ENCODE results near the gene RTTN. TPM values are rescaled to one million over a fixed set of nuclear protein-coding genes. Genes with fewer than 3 reads are reported as not detected.

Gene RTTN
- total and polyA plus RNA-seq, 2 of the 13 experiments (the other 11 are each of a cell fraction or from before 2014, with no cell fraction given) = 5.4 to 18.7 TPM

- Histone ChIP-seq H3K27me3 (ENCODE audit: control insufficient read depth in 1 of 2, insufficient read depth in 2 of 2, low read length in 2 of 2) (no peaks in the 10 kb centered on the region), H3K9me3 (ENCODE audit: low read length) (no peaks in the 10 kb centered on the region), H3K4me2 (ENCODE audit: low read depth, low read length) (no peak overlapping the region), H3K4me1 (ENCODE audit: insufficient read depth, low read length) (peaks cover 15% of the 10 kb centered on the region), H3K79me2 (ENCODE audit: insufficient read depth, low read length) (no peaks in the 10 kb centered on the region), H3K36me3 (replicated peaks in 1 of 2; ENCODE audit: control insufficient read depth in 1 of 2, insufficient read depth in 2 of 2, low read length in 2 of 2) (peaks cover 0 to 3% of the 10 kb centered on the region in 2 experiments; a peak in 1 of 5 replicates), H3K9ac (ENCODE audit: insufficient read depth, low read depth, low read length) (no peak overlapping the region), H3K27ac (ENCODE audit: extremely low read length, insufficient read depth, low read length) (no peak overlapping the region), H4K20me1 (ENCODE audit: insufficient read depth, low read length) (no peaks in the 10 kb centered on the region), H3K4me3 (replicated peaks in 1 of 3; ENCODE audit: insufficient read depth in 1 of 3, low read depth in 2 of 3, low read length in 3 of 3) (no peak overlapping the region), H2AFZ (ENCODE audit: low read length) (no peak overlapping the region)
- no peak for FAIRE-seq
- DNase-seq (ENCODE audit: low spot score) = no peak
- no peak for ATAC-seq
- intact Hi-C loops (cut with micrococcal nuclease; ENCODE audit: unreplicated experiment) = no loop called here
- in situ Hi-C loops (cut with HindIII; ENCODE audit: extremely low pct_ligation_motif_present, low pct_unique_long_range_greater_than_20kb) = no loop called here
- BruUV-seq (replicated peaks) = no TSS peak
- ChIA-PET CTCF (ENCODE audit: low intra/inter-chr PET ratio, low total read pairs) (no interaction called here), POLR2A (no interaction called here)
- TF ChIP-seq ZNF205 (CRISPR knock-in tag; IDR thresholded peaks at IDR 0.05) (peak; percentile 44; the same call in 1 of the 2 replicates), ZNF644 (CRISPR knock-in tag; IDR thresholded peaks at IDR 0.05; ENCODE audit: low read depth) (no peak)
Observed at GRCh38 chr18:69998523-69998987, 206.9 kb downstream of the RTTN start.

GRCh38 chr18:69996951-69997798, 208.3 kb downstream of the RTTN start:
- ATAC-seq = peak; percentile 88
- FAIRE-seq = peak; percentile 50
- Histone ChIP-seq H3K27ac (ENCODE audit: extremely low read length, insufficient read depth, low read length) (peak overlapping the region; percentile 33), H3K4me1 (ENCODE audit: insufficient read depth, low read length) (peaks cover 15% of the 10 kb centered on the region), H3K9ac (ENCODE audit: insufficient read depth, low read depth, low read length) (no peak overlapping the region), H3K9me3 (ENCODE audit: low read length) (no peaks in the 10 kb centered on the region), H3K4me3 (replicated peaks in 1 of 3; ENCODE audit: insufficient read depth in 1 of 3, low read depth in 2 of 3, low read length in 3 of 3) (no peak overlapping the region), H3K79me2 (ENCODE audit: insufficient read depth, low read length) (no peaks in the 10 kb centered on the region), H3K4me2 (ENCODE audit: low read depth, low read length) (peak overlapping the region; percentile 21), H4K20me1 (ENCODE audit: insufficient read depth, low read length) (no peaks in the 10 kb centered on the region), H2AFZ (ENCODE audit: low read length) (no peak overlapping the region), H3K36me3 (replicated peaks in 1 of 2; ENCODE audit: control insufficient read depth in 1 of 2, insufficient read depth in 2 of 2, low read length in 2 of 2) (peaks cover 0 to 3% of the 10 kb centered on the region in 2 experiments; a peak in 1 of 5 replicates), H3K27me3 (ENCODE audit: control insufficient read depth in 1 of 2, insufficient read depth in 2 of 2, low read length in 2 of 2) (no peaks in the 10 kb centered on the region)
- POLR2A ChIA-PET = no interaction called here
- CTCF ChIA-PET (ENCODE audit: low intra/inter-chr PET ratio, low total read pairs) = no interaction called here
- no TSS peak for BruUV-seq (replicated peaks)
- in situ Hi-C loops (cut with HindIII; ENCODE audit: extremely low pct_ligation_motif_present, low pct_unique_long_range_greater_than_20kb) (no loop called here), intact Hi-C loops (cut with micrococcal nuclease; ENCODE audit: unreplicated experiment) (no loop called here)
- WGBS (ENCODE audit: low lambda C conversion rate) = 56% methylated on average over 7 of the region's 7 CpGs
- DNase-seq (ENCODE audit: low spot score) = peak; percentile 45
- TF ChIP-seq FOXP1 (IDR thresholded peaks at IDR 0.05) = no peak
- TF ChIP-seq FOXP1 (CRISPR knock-in tag; IDR thresholded peaks at IDR 0.05) = peak; percentile 24; the same call in 1 of the 2 replicates
- TF ChIP-seq SOX6 (IDR thresholded peaks at IDR 0.05) = no peak
- TF ChIP-seq SOX6 (CRISPR knock-in tag; IDR thresholded peaks at IDR 0.05) = peak; percentile 83
- TF ChIP-seq RXRB (CRISPR knock-in tag; IDR thresholded peaks at IDR 0.05; ENCODE audit: borderline replicate concordance) = peak; percentile 41
- TF ChIP-seq DMAP1 (CRISPR knock-in tag; IDR thresholded peaks at IDR 0.05) = no peak
- TF ChIP-seq ZFP41 (CRISPR knock-in tag; IDR thresholded peaks at IDR 0.05; ENCODE audit: borderline replicate concordance) = no peak
- TF ChIP-seq HNF4A (CRISPR knock-in tag; IDR thresholded peaks at IDR 0.05) = peak; percentile 49; the same call in 1 of the 2 replicates
- TF ChIP-seq ZNF558 (CRISPR knock-in tag; IDR thresholded peaks at IDR 0.05; ENCODE audit: borderline replicate concordance) = no peak
- TF ChIP-seq ARID5B (CRISPR knock-in tag; IDR thresholded peaks at IDR 0.05) = peak; percentile 55; the same call in 1 of the 2 replicates
